Peyer's patch (tissue), 4 donors: ENCODE data around the gene F8A1.
"Not testable (repeated sequence)": the region's sequence is repeated elsewhere in the genome, so short reads cannot be mapped to it uniquely, and the experiment has no call there.

Source experiments
- POLR2A ChIP-seq, 2 donors: fragments of 450-650 bp; IDR thresholded peaks; one replicate each; pipeline ENCODE4 v1.5.1; 2017; ENCODE audit warnings: antibody characterized with exemption in 2 of 2, mild to moderate bottlenecking in 2 of 2, moderate library complexity in 2 of 2
- TF ChIP-seq, protein P1 (sequence below), 6 experiments: fragments of 450-650 bp in 4 of 6; fragments of 200-600 bp in 2 of 6; sonication (generic) in 1 of 6; IDR thresholded peaks; one replicate each; pipeline ENCODE4 v1.5.1; 2017 to 2019; ENCODE audit warnings: antibody characterized with exemption in 6 of 6, mild to moderate bottlenecking in 3 of 6, moderate library complexity in 1 of 6

DNA sequence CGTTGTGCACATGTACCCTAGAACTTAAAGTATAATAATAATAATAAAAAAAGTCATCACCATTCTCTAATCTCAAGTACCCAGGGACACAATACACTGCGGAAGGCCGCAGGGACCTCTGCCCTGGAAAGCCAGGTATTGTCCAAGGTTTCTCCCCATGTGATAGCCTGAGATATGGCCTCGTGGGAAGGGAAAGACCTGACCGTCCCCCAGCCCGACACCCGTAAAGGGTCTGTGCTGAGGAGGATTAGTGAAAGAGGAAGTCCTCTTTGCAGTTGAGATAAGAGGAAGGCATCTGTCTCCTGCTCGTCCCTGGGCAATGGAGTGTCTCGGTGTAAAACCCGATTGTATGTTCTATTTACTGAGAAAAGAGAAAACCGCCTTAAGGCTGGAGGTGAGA is 24.4 kb downstream of the F8A1 start:
- not testable (repeated sequence) for TF ChIP-seq POLR2A (IDR thresholded peaks at IDR 0.05)
- TF ChIP-seq, protein P1, sequence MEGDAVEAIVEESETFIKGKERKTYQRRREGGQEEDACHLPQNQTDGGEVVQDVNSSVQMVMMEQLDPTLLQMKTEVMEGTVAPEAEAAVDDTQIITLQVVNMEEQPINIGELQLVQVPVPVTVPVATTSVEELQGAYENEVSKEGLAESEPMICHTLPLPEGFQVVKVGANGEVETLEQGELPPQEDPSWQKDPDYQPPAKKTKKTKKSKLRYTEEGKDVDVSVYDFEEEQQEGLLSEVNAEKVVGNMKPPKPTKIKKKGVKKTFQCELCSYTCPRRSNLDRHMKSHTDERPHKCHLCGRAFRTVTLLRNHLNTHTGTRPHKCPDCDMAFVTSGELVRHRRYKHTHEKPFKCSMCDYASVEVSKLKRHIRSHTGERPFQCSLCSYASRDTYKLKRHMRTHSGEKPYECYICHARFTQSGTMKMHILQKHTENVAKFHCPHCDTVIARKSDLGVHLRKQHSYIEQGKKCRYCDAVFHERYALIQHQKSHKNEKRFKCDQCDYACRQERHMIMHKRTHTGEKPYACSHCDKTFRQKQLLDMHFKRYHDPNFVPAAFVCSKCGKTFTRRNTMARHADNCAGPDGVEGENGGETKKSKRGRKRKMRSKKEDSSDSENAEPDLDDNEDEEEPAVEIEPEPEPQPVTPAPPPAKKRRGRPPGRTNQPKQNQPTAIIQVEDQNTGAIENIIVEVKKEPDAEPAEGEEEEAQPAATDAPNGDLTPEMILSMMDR (IDR thresholded peaks at IDR 0.05) = not testable (repeated sequence)
